ENCODE measurements around the gene NEB. TPM values are rescaled to one million over a fixed set of nuclear protein-coding genes. Genes with fewer than 3 reads are reported as not detected.

The NEB gene
- total and polyA plus RNA-seq, 2 of the 13 experiments (the other 11 are each of a cell fraction or from before 2014, with no cell fraction given) = 0.21 to 0.24 TPM

- ChIA-PET POLR2A (no interaction called here), CTCF (ENCODE audit: low intra/inter-chr PET ratio, low total read pairs) (no interaction called here)
- in situ Hi-C loops (cut with HindIII; ENCODE audit: extremely low pct_ligation_motif_present, low pct_unique_long_range_greater_than_20kb) = no loop called here
- Histone ChIP-seq H3K79me2 (ENCODE audit: insufficient read depth, low read length) (no peaks in the 10 kb centered on the region), H3K36me3 (replicated peaks in 1 of 2; ENCODE audit: control insufficient read depth in 1 of 2, insufficient read depth in 2 of 2, low read length in 2 of 2) (no peaks in the 10 kb centered on the region), H3K4me2 (ENCODE audit: low read depth, low read length) (no peak overlapping the region), H2AFZ (ENCODE audit: low read length) (no peak overlapping the region), H3K4me1 (ENCODE audit: insufficient read depth, low read length) (no peaks in the 10 kb centered on the region), H3K27me3 (ENCODE audit: control insufficient read depth in 1 of 2, insufficient read depth in 2 of 2, low read length in 2 of 2) (peaks cover 0 to 5% of the 10 kb centered on the region in 2 experiments; a peak in 1 of 5 replicates), H3K4me3 (replicated peaks in 1 of 3; ENCODE audit: insufficient read depth in 1 of 3, low read depth in 2 of 3, low read length in 3 of 3) (no peak overlapping the region), H3K27ac (ENCODE audit: extremely low read length, insufficient read depth, low read length) (no peak overlapping the region), H3K9ac (ENCODE audit: insufficient read depth, low read depth, low read length) (no peak overlapping the region), H4K20me1 (ENCODE audit: insufficient read depth, low read length) (no peaks in the 10 kb centered on the region), H3K9me3 (ENCODE audit: low read length) (no peaks in the 10 kb centered on the region)
- TF ChIP-seq ZNF136 (CRISPR knock-in tag; IDR thresholded peaks at IDR 0.05; ENCODE audit: low read depth) (no peak), MZF1 (CRISPR knock-in tag; IDR thresholded peaks at IDR 0.05; ENCODE audit: borderline replicate concordance) (no peak), ZNF546 (CRISPR knock-in tag; conservative IDR thresholded peaks at IDR 0.05) (no peak), ZNF547 (CRISPR knock-in tag; IDR thresholded peaks at IDR 0.05) (no peak), ZNF496 (CRISPR knock-in tag; IDR thresholded peaks at IDR 0.05; ENCODE audit: insufficient replicate concordance) (no peak), MATR3 (CRISPR knock-in tag; IDR thresholded peaks at IDR 0.05) (no peak), RBM22 (optimal IDR thresholded peaks at IDR 0.05; ENCODE audit: low read length) (no peak), ZFP82 (CRISPR knock-in tag; IDR thresholded peaks at IDR 0.05; ENCODE audit: borderline replicate concordance) (no peak), POLR2A (IDR thresholded peaks at IDR 0.05; ENCODE audit: insufficient read depth in 1 of 2, low read depth in 2 of 2, low read length in 2 of 2) (no peak)
- FAIRE-seq (no peak), DNase-seq (ENCODE audit: low spot score) (no peak), ATAC-seq (no peak)
- 40% methylated on average over 8 of the region's 8 CpGs for WGBS (ENCODE audit: low lambda C conversion rate)
- BruUV-seq (replicated peaks) = no TSS peak
- intact Hi-C loops (cut with micrococcal nuclease; ENCODE audit: unreplicated experiment) = no loop called here
Observed at GRCh38 chr2:151655663-151656398, 78.4 kb downstream of the NEB start.

GRCh38 chr2:151654891-151655290 lies 79.4 kb downstream of the NEB start:
- Histone ChIP-seq H2AFZ (ENCODE audit: low read length) (no peak overlapping the region), H3K27me3 (ENCODE audit: control insufficient read depth in 1 of 2, insufficient read depth in 2 of 2, low read length in 2 of 2) (peaks cover 0 to 5% of the 10 kb centered on the region in 2 experiments; a peak in 1 of 5 replicates), H3K27ac (ENCODE audit: extremely low read length, insufficient read depth, low read length) (no peak overlapping the region), H3K4me3 (replicated peaks in 1 of 3; ENCODE audit: insufficient read depth in 1 of 3, low read depth in 2 of 3, low read length in 3 of 3) (no peak overlapping the region), H3K4me1 (ENCODE audit: insufficient read depth, low read length) (no peaks in the 10 kb centered on the region), H4K20me1 (ENCODE audit: insufficient read depth, low read length) (no peaks in the 10 kb centered on the region), H3K36me3 (replicated peaks in 1 of 2; ENCODE audit: control insufficient read depth in 1 of 2, insufficient read depth in 2 of 2, low read length in 2 of 2) (no peaks in the 10 kb centered on the region), H3K9me3 (ENCODE audit: low read length) (no peaks in the 10 kb centered on the region), H3K4me2 (ENCODE audit: low read depth, low read length) (no peak overlapping the region), H3K9ac (ENCODE audit: insufficient read depth, low read depth, low read length) (no peak overlapping the region), H3K79me2 (ENCODE audit: insufficient read depth, low read length) (no peaks in the 10 kb centered on the region)
- in situ Hi-C loops (cut with HindIII; ENCODE audit: extremely low pct_ligation_motif_present, low pct_unique_long_range_greater_than_20kb) (no loop called here), intact Hi-C loops (cut with micrococcal nuclease; ENCODE audit: unreplicated experiment) (no loop called here)
- ATAC-seq (no peak), DNase-seq (ENCODE audit: low spot score) (no peak), FAIRE-seq (no peak)
- TF ChIP-seq TERF1 (CRISPR knock-in tag; IDR thresholded peaks at IDR 0.05) (no peak), HNRNPL (IDR thresholded peaks at IDR 0.05; ENCODE audit: low read depth, low read length) (no peak)
- no TSS peak for BruUV-seq (replicated peaks)
- CTCF ChIA-PET (ENCODE audit: low intra/inter-chr PET ratio, low total read pairs) = no interaction called here
- POLR2A ChIA-PET = no interaction called here
